ENCODE results near the gene TYW1B. TPM values are rescaled to one million over a fixed set of nuclear protein-coding genes. Genes with fewer than 3 reads are reported as not detected.
"Not testable (repeated sequence)": the region's sequence is repeated elsewhere in the genome, so short reads cannot be mapped to it uniquely, and the experiment has no call there.

TYW1B gene
- total and polyA plus RNA-seq, 2 of the 4 experiments (the other 2 are of a cell fraction) = 1.0 to 1.8 TPM

DNA sequence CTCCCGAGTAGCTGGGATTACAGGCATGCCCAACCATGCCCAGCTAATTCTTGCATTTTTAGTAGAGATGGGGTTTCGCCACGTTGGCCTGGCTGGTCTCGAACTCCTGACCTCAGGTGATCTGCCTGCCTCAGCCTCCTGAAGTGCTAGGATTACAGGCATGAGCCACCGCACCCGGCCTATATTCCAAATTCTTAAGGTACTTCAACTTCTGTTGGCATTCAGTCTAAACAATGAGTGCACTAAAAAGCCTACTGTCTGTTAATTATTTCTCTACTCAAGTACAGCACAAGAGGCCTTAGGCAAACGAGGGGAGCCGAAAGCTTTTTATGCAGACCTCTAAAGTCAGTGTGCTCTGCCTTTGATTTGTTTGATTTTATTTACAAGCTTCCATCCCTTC lies 243.4 kb downstream of the TYW1B start:
- H3K4ac ChIP-seq (ENCODE audit: low read depth, low read length); dilution Hi-C loops (cut with HindIII; ENCODE audit: low sequenced_read_pairs, unreplicated experiment); H3K4me2 ChIP-seq (ENCODE audit: low read depth, low read length); H3K9me1 ChIP-seq (ENCODE audit: insufficient read depth, low read length); H3K27me3 ChIP-seq (ENCODE audit: control insufficient read depth, insufficient read depth, low read length); H3K9me3 ChIP-seq (ENCODE audit: control insufficient read depth, insufficient read depth, low read length); H2BK5ac ChIP-seq (ENCODE audit: low read depth, low read length, poor library complexity, severe bottlenecking); H2AK9ac ChIP-seq (replicated peaks; ENCODE audit: low read depth, low read length, poor library complexity); H4K8ac ChIP-seq (ENCODE audit: low read depth in 2 of 2, low read length in 2 of 2); H3K18ac ChIP-seq (ENCODE audit: low read depth, low read length); H3K4me1 ChIP-seq (ENCODE audit: control insufficient read depth, insufficient read depth, low read length); H3K79me1 ChIP-seq (ENCODE audit: low read depth in 1 of 2, low read length in 2 of 2); CTCF ChIA-PET; H2AK5ac ChIP-seq (ENCODE audit: low read depth, low read length); H3K27ac ChIP-seq (ENCODE audit: insufficient read depth, low read length); H2BK20ac ChIP-seq (ENCODE audit: low read depth, low read length); H3K23ac ChIP-seq (ENCODE audit: low read depth, low read length); H3K14ac ChIP-seq (replicated peaks; ENCODE audit: low read depth, low read length); H3K9ac ChIP-seq (ENCODE audit: low read depth, low read length); H3K56ac ChIP-seq (ENCODE audit: extremely low read depth, insufficient read depth, low read length); H4K5ac ChIP-seq (ENCODE audit: low read depth, low read length); intact Hi-C loops (cut with micrococcal nuclease); H4K91ac ChIP-seq (ENCODE audit: insufficient read depth, low read depth, low read length); POLR2A ChIA-PET (ENCODE audit: unreplicated experiment); H4K20me1 ChIP-seq (ENCODE audit: insufficient read depth, low read length); H3K36me3 ChIP-seq (ENCODE audit: control insufficient read depth, insufficient read depth, low read length); H2BK15ac ChIP-seq (ENCODE audit: low read depth, low read length); in situ Hi-C loops (cut with MboI; ENCODE audit: low sequenced_read_pairs); H2AFZ ChIP-seq (replicated peaks; ENCODE audit: low read length, poor library complexity); H3K4me3 ChIP-seq (ENCODE audit: insufficient read depth, low read depth, low read length); DNase-seq; BruUV-seq (replicated peaks); ATAC-seq (ENCODE audit: low read depth); H2BK120ac ChIP-seq (ENCODE audit: low read depth, low read length): not testable (repeated sequence)
- 100% methylated on average over 1 of the region's 8 CpGs; no CpG with 5 or more reads in 1 of the 2 experiments for WGBS, 2 experiments (ENCODE audit: extremely low coverage in 2 of 2, insufficient read length in 1 of 2)

Measured in IMR-90 (cell line).